GM21447 (cell line): ENCODE measurements around the gene SFT2D1.

Experiments
- ATAC-seq: cut with Tn5 transposase; IDR thresholded peaks from one replicate; pipeline ENCODE4 v1.9.1; 2021; ENCODE audit not compliant: unreplicated experiment

The SFT2D1 gene

GRCh38 chr6:166278579-166279392 is 63.6 kb downstream of the SFT2D1 start:
- ATAC-seq = no peak

GRCh38 chr6:166277892-166278578 is 64.3 kb downstream of the SFT2D1 start:
- ATAC-seq = no peak

- ATAC-seq = no peak
Observed at GRCh38 chr6:166277018-166277417, 65.3 kb downstream of the SFT2D1 start.

GRCh38 chr6:166275714-166276166 is 66.6 kb downstream of the SFT2D1 start:
- no peak for ATAC-seq

GRCh38 chr6:166274739-166275370 is 67.5 kb downstream of the SFT2D1 start:
- no peak for ATAC-seq

- ATAC-seq = no peak
Observed at GRCh38 chr6:166274163-166274562, 68.2 kb downstream of the SFT2D1 start.

- no peak for ATAC-seq
Observed at GRCh38 chr6:166271376-166271765, 71.0 kb downstream of the SFT2D1 start.

GRCh38 chr6:166270706-166271375 is 71.5 kb downstream of the SFT2D1 start:
- no peak for ATAC-seq
